Measurements from ENCODE around the gene GDPD5.

DNA sequence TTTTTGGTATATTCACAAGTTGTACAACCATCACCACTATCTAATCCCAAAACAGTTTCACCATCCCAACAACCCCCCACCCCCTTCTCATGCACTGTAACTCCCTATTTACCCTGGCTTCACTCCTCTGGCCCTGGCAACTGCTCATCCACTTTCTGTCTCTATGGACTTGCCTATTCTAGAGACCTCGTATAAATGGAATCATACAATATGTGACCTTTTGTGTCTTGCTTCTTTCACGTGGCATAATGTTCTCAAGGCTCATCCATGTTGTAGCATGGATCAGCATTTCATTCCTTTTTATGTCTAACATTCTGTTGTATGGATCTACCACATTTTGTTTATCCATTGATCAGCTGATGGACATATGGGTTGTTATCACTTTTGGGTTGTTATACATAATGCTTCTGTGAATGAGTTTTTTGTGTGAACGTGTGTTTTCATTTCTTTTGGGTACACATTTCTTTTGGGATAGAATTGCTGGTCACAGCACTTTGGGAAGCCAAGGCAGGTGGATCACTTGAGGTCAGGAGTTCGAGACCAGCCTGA is 46.1 kb downstream of the GDPD5 start:
- TF ChIP-seq, protein P1, sequence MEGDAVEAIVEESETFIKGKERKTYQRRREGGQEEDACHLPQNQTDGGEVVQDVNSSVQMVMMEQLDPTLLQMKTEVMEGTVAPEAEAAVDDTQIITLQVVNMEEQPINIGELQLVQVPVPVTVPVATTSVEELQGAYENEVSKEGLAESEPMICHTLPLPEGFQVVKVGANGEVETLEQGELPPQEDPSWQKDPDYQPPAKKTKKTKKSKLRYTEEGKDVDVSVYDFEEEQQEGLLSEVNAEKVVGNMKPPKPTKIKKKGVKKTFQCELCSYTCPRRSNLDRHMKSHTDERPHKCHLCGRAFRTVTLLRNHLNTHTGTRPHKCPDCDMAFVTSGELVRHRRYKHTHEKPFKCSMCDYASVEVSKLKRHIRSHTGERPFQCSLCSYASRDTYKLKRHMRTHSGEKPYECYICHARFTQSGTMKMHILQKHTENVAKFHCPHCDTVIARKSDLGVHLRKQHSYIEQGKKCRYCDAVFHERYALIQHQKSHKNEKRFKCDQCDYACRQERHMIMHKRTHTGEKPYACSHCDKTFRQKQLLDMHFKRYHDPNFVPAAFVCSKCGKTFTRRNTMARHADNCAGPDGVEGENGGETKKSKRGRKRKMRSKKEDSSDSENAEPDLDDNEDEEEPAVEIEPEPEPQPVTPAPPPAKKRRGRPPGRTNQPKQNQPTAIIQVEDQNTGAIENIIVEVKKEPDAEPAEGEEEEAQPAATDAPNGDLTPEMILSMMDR (IDR thresholded peaks at IDR 0.05; ENCODE audit: low read length), result no peak
- no peak for TF ChIP-seq EZH2 (IDR thresholded peaks at IDR 0.05; ENCODE audit: borderline replicate concordance, low read length)
